A549 (cell line): ENCODE data around the gene GSAP. TPM values are rescaled to one million over a fixed set of nuclear protein-coding genes. Genes with fewer than 3 reads are reported as not detected.

ENCODE experiments used
- ATAC-seq, 2 experiments: fragments of 200-7000 bp in 1 of 2; fragments of >200 bp in 1 of 2; cut with Nextera tagmentation in 1 of 2; cut with Tn5 transposase in 1 of 2; 3 replicates each; pipeline versions ENCODE4 v1.8.0 to v1.9.1; 2018 to 2020; ENCODE audit warnings: mild to moderate bottlenecking in 1 of 2, moderate library complexity in 1 of 2
- CTCF ChIA-PET: fragments of 300-600 bp; sonication (Branson Sonifier 250); formaldehyde crosslinking; extraction: SDS; loops from one replicate; lab custom pipeline; 2021; ENCODE audit warnings: antibody characterized with exemption, inconsistent platforms; lab: Yijun Ruan, JAX
- POLR2A ChIA-PET: fragments of 350-600 bp; formaldehyde crosslinking; extraction: SDS; loops from one replicate; lab custom pipeline; 2021; ENCODE audit warnings: antibody characterized with exemption, inconsistent platforms; lab: Yijun Ruan, JAX
- DNase-seq, 2 experiments: peaks; one replicate each; pipeline versions ENCODE4 v3.0.0 to v3.0.0-alpha.2; 2011 to 2016; ENCODE audit warnings: low read depth in 1 of 2, low spot score in 1 of 2
- FAIRE-seq: peaks from 2 replicates; lab custom pipeline; 2011; peaks lifted over from hg19 to GRCh38; lab: Jason Lieb, UNC
- H3K27ac ChIP-seq, 2 experiments: fragments of >200 bp; sonication (Bioruptor Twin); formaldehyde crosslinking; 3 replicates each; pipeline ENCODE4 v1.5.1; 2016 to 2017
- H3K4me1 ChIP-seq: fragments of >200 bp; sonication (Bioruptor Twin); formaldehyde crosslinking; 3 replicates; pipeline ENCODE4 v1.6.1; 2016
- H3K4me2 ChIP-seq: fragments of >200 bp; sonication (Bioruptor Twin); formaldehyde crosslinking; 3 replicates; pipeline ENCODE4 v1.6.1; 2016
- H3K4me3 ChIP-seq: fragments of >200 bp; sonication (Bioruptor Twin); formaldehyde crosslinking; 3 replicates; pipeline ENCODE4 v1.5.1; 2016
- H3K9me3 ChIP-seq: fragments of >200 bp; sonication (Bioruptor Twin); formaldehyde crosslinking; 3 replicates; pipeline ENCODE4 v1.6.1; 2016
- BHLHE40 ChIP-seq: IDR thresholded peaks from 2 replicates; pipeline ENCODE4 v1.6.1; 2012; ENCODE audit warnings: low read depth, low read length, inconsistent platforms
- CBX2 ChIP-seq: fragments of 200-600 bp; sonication (generic); IDR thresholded peaks from 2 replicates; pipeline ENCODE4 v1.6.1; 2016; ENCODE audit warnings: low read depth, mild to moderate bottlenecking, borderline replicate concordance
- CHD2 ChIP-seq: fragments of 150-350 bp; IDR thresholded peaks from 2 replicates; pipeline ENCODE4 v1.6.1; 2014; ENCODE audit warnings: low read length; ENCODE audit not compliant: partially characterized antibody
- CHD4 ChIP-seq: fragments of 200-600 bp; sonication (generic); IDR thresholded peaks from 2 replicates; pipeline ENCODE4 v1.6.1; 2016; ENCODE audit warnings: antibody characterized with exemption, mild to moderate bottlenecking, borderline replicate concordance
- EHF ChIP-seq: fragments of 250-450 bp; sonication (Bioruptor Pico); IDR thresholded peaks from 2 replicates; pipeline ENCODE4 v1.5.0; 2020; ENCODE audit warnings: mild to moderate bottlenecking
- EP300 ChIP-seq, 2 experiments: fragments of >200 bp; sonication (Bioruptor Twin); formaldehyde crosslinking; IDR thresholded peaks; 2 replicates in 1 of 2; 3 replicates in 1 of 2; pipeline ENCODE4 v1.6.1; 2016 to 2017
- ESRRA ChIP-seq: fragments of 150-350 bp; IDR thresholded peaks from 2 replicates; pipeline ENCODE4 v1.6.1; 2014; ENCODE audit warnings: mild to moderate bottlenecking, low read length, borderline replicate concordance
- FOXS1 ChIP-seq: fragments of 250-450 bp; sonication (Bioruptor Pico); IDR thresholded peaks from 2 replicates; pipeline ENCODE4 v1.5.0; 2020; ENCODE audit warnings: mild to moderate bottlenecking, moderate library complexity
- GATA3 ChIP-seq: IDR thresholded peaks from 2 replicates; pipeline ENCODE4 v1.6.1; 2012; ENCODE audit warnings: borderline replicate concordance
- HDAC2 ChIP-seq: fragments of 200-600 bp; sonication (generic); IDR thresholded peaks from 2 replicates; pipeline ENCODE4 v1.6.1; 2016
- HEYL ChIP-seq: fragments of 250-450 bp; sonication (Bioruptor Pico); IDR thresholded peaks from 2 replicates; pipeline ENCODE4 v1.8.0; 2021; ENCODE audit warnings: mild to moderate bottlenecking, moderate library complexity
- HMGXB4 ChIP-seq: fragments of 250-450 bp; sonication (Bioruptor Pico); IDR thresholded peaks from 2 replicates; pipeline ENCODE4 v1.5.0; 2021; ENCODE audit warnings: mild to moderate bottlenecking, moderate library complexity, borderline replicate concordance
- HOXA7 ChIP-seq: fragments of 250-450 bp; sonication (Bioruptor Pico); IDR thresholded peaks from 2 replicates; pipeline ENCODE4 v1.5.0; 2020; ENCODE audit warnings: mild to moderate bottlenecking, moderate library complexity
- HOXB13 ChIP-seq: fragments of 250-450 bp; sonication (Bioruptor Pico); IDR thresholded peaks from 2 replicates; pipeline ENCODE4 v1.5.0; 2020; ENCODE audit warnings: low read depth, mild to moderate bottlenecking, moderate library complexity
- JUNB ChIP-seq: fragments of >200 bp; sonication (Bioruptor Twin); formaldehyde crosslinking; IDR thresholded peaks from 2 replicates; pipeline ENCODE4 v1.6.1; 2016
- NPAS2 ChIP-seq: fragments of 250-450 bp; sonication (Bioruptor Pico); IDR thresholded peaks from 2 replicates; pipeline ENCODE4 v1.8.0; 2022; ENCODE audit warnings: mild to moderate bottlenecking, moderate library complexity, borderline replicate concordance
- RAD21 ChIP-seq, 2 experiments: fragments of >200 bp in 1 of 2; sonication (Bioruptor Twin) in 1 of 2; formaldehyde crosslinking in 1 of 2; IDR thresholded peaks in 1 of 2; conservative IDR thresholded peaks in 1 of 2; 2 replicates in 1 of 2; 3 replicates in 1 of 2; pipeline ENCODE4 v1.6.1; 2012 to 2018; ENCODE audit warnings: inconsistent platforms in 1 of 2
- RARB ChIP-seq: fragments of 250-450 bp; sonication (Bioruptor Pico); IDR thresholded peaks from 2 replicates; pipeline ENCODE4 v1.8.0; 2021; ENCODE audit warnings: mild to moderate bottlenecking, moderate library complexity
- RCOR1 ChIP-seq: fragments of 150-350 bp; IDR thresholded peaks from 2 replicates; pipeline ENCODE4 v1.6.1; 2014; ENCODE audit warnings: antibody characterized with exemption, low read length, low read depth
- RNF2 ChIP-seq: fragments of 200-600 bp; sonication (generic); IDR thresholded peaks from 2 replicates; pipeline ENCODE4 v1.6.1; 2016; ENCODE audit warnings: low read depth, mild to moderate bottlenecking, antibody characterized with exemption, moderate library complexity, borderline replicate concordance
- SMC3 ChIP-seq: fragments of >200 bp; sonication (Bioruptor Twin); formaldehyde crosslinking; IDR thresholded peaks from 3 replicates; pipeline ENCODE4 v1.6.1; 2018; ENCODE audit warnings: inconsistent platforms
- SREBF2 ChIP-seq: fragments of 450-650 bp; IDR thresholded peaks from 2 replicates; pipeline ENCODE4 v1.6.1; 2014; ENCODE audit warnings: mild to moderate bottlenecking, moderate library complexity
- TP53 ChIP-seq: fragments of 250-450 bp; sonication (Bioruptor Pico); IDR thresholded peaks from 2 replicates; pipeline ENCODE4 v1.5.0; 2021; ENCODE audit warnings: mild to moderate bottlenecking, moderate library complexity
- ZNF302 ChIP-seq: fragments of 250-450 bp; sonication (Bioruptor Pico); IDR thresholded peaks from 2 replicates; pipeline ENCODE4 v1.9.0; 2021; ENCODE audit warnings: inconsistent platforms, mild to moderate bottlenecking, moderate library complexity
- ZSCAN20 ChIP-seq: fragments of 250-450 bp; sonication (Bioruptor Pico); IDR thresholded peaks from 2 replicates; pipeline ENCODE4 v1.8.0; 2022; ENCODE audit warnings: mild to moderate bottlenecking, moderate library complexity
- WGBS: methylation state at CpG from one replicate; pipeline ENCODE4 v1.1.6; 2017; ENCODE audit errors: missing lambda C conversion rate; 5-methylcytosine and 5-hydroxymethylcytosine counted together
- polyA plus RNA-seq, 4 experiments: library from polyadenylated mRNA; depleted of rRNA in 3 of 4; stranded (reverse); fragments of >200 nt; fragmentation: RNase III in 1 of 4; extraction: RNeasy Plus Mini Kit Qiagen cat#74134 plus additional on column Dnase treatment in 1 of 4; gene quantifications; 2 replicates in 3 of 4; 3 replicates in 1 of 4; pipeline ENCODE4 v1.2.3, GENCODE V29; 2011 to 2017
- TF ChIP-seq, protein P1 (sequence below): fragments of 150-350 bp; IDR thresholded peaks from 2 replicates; pipeline ENCODE4 v1.6.1; 2014; ENCODE audit warnings: low read depth, mild to moderate bottlenecking, low read length

The GSAP gene
- polyA plus RNA-seq, 2 of the 4 experiments (the other 2 are of a cell fraction), result 4.1 to 18.6 TPM

- Histone ChIP-seq H3K4me2 (no peak overlapping the region), H3K9me3 (no peaks in the 10 kb centered on the region), H3K4me1 (peaks cover 10% of the 10 kb centered on the region; the same call in 1 of the 3 replicates), H3K27ac (no peak overlapping the region), H3K4me3 (no peak overlapping the region)
- TF ChIP-seq FOXS1 (CRISPR knock-in tag), result no peak
- no peak for TF ChIP-seq EP300 (IDR thresholded peaks at IDR 0.05)
- TF ChIP-seq JUNB, result no peak
- no peak for TF ChIP-seq SMC3
- 87% methylated on average over 1 of the region's 1 CpG for WGBS
- FAIRE-seq, result no peak
- POLR2A ChIA-PET, result no interaction called here
- no peak for DNase-seq
- ATAC-seq, result no peak
- CTCF ChIA-PET, result no interaction called here
Measured at GRCh38 chr7:77353407-77353721, 62.8 kb downstream of the GSAP start.

DNA sequence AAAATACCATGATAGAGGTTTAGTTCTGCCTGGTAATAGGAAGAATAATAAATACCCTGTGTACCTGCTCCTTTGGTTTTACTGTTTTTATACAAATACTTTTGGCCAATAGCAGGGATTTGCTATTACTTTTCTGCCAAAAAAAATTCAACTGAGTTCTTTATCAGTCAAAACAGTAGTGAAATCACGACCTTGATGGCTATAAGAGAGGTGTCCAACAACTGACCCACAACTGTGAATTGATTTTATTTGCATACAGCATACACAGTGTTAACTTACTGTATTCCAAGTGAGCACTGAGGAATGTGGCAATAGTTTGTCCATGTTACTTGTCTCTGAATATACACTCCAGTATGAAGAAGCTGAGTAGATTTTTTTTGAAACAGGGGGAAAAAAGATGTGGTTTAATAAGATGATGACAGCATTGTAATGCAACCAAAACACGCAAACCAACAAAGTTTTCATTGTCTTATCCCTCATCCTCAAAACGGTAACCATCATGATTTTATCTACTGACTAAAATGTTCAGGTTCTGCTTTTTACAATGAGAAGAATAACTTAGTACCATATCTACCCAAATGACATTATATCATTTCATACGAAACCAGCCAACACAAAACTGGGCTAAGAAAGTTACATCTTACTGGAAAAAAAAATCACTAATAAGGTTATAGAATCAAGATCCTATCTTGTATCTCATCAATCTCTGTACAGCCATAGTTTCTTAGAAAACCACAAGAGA, 63.3 kb downstream of the GSAP start:
- Histone ChIP-seq H3K9me3 (no peaks in the 10 kb centered on the region), H3K27ac (no peak overlapping the region), H3K4me2 (no peak overlapping the region), H3K4me1 (peaks cover 14% of the 10 kb centered on the region; the same call in 1 of the 3 replicates), H3K4me3 (no peak overlapping the region)
- TF ChIP-seq RAD21 (conservative IDR thresholded peaks at IDR 0.05 in 1 of 2, IDR thresholded peaks at IDR 0.05 in 1 of 2) (no peak), HOXA7 (no peak), BHLHE40 (no peak), SMC3 (no peak), CBX2 (no peak), ZSCAN20 (CRISPR knock-in tag) (no peak), HEYL (no peak), HOXB13 (CRISPR knock-in tag) (no peak), HDAC2 (no peak), RCOR1 (no peak), EP300 (IDR thresholded peaks at IDR 0.05) (no peak), GATA3 (no peak), TP53 (CRISPR knock-in tag) (no peak), HMGXB4 (no peak), RNF2 (no peak)
- TF ChIP-seq, protein P1, sequence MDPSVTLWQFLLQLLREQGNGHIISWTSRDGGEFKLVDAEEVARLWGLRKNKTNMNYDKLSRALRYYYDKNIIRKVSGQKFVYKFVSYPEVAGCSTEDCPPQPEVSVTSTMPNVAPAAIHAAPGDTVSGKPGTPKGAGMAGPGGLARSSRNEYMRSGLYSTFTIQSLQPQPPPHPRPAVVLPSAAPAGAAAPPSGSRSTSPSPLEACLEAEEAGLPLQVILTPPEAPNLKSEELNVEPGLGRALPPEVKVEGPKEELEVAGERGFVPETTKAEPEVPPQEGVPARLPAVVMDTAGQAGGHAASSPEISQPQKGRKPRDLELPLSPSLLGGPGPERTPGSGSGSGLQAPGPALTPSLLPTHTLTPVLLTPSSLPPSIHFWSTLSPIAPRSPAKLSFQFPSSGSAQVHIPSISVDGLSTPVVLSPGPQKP, result no peak
- FAIRE-seq, result no peak
- CTCF ChIA-PET, result no interaction called here
- 69% methylated on average over 4 of the region's 4 CpGs for WGBS
- ATAC-seq, result no peak
- POLR2A ChIA-PET, result no interaction called here
- DNase-seq, result no peak

DNA sequence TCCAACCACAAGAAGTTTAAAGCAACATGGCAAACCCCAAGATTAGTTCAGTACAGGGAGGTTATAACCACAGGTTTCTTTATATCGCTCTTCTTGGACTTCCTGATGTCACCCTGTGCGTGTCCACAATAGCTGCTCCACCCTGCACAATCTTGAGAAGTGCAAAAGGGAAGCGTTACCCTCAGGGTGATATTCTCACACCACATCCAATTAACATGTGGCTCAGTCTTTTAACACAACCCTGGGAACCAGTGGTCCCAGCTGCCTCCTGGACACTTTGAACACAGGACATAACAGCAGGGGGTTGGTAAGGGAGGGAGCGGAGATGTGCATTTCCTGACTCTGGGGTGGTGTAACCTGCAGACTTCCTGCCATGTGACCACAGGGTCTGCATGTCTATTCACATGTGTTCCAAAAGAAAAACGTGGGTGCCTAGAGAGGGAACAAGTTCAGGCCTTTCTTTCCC, 64.6 kb downstream of the GSAP start:
- Histone ChIP-seq H3K9me3 (no peaks in the 10 kb centered on the region), H3K4me1 (peaks cover 14% of the 10 kb centered on the region; the same call in 1 of the 3 replicates), H3K4me3 (no peak overlapping the region), H3K27ac (no peak overlapping the region), H3K4me2 (no peak overlapping the region)
- WGBS, result 73% methylated on average over 5 of the region's 5 CpGs
- POLR2A ChIA-PET, result no interaction called here
- no peak for ATAC-seq
- CTCF ChIA-PET, result no interaction called here
- FAIRE-seq, result no peak
- no peak for DNase-seq
- TF ChIP-seq HOXA7, result no peak
- no peak for TF ChIP-seq NPAS2 (CRISPR knock-in tag)
- TF ChIP-seq EHF, result no peak
- TF ChIP-seq SREBF2, result no peak
- no peak for TF ChIP-seq ZSCAN20 (CRISPR knock-in tag)
- no peak for TF ChIP-seq RARB (CRISPR knock-in tag)
- no peak for TF ChIP-seq ZNF302 (CRISPR knock-in tag)
- no peak for TF ChIP-seq CHD4
- no peak for TF ChIP-seq ESRRA
- no peak for TF ChIP-seq TP53 (CRISPR knock-in tag)
- no peak for TF ChIP-seq SMC3
- TF ChIP-seq CBX2, result no peak
- TF ChIP-seq CHD2, result no peak
- no peak for TF ChIP-seq RNF2
- TF ChIP-seq BHLHE40, result no peak
